VCaP (cell line): ENCODE results near the gene FBXW4.

Experiments
- H3K27ac ChIP-seq: fragments of 450-650 bp; 2 replicates; pipeline ENCODE4 v1.5.1; 2017
- TF ChIP-seq, protein P1 (sequence below): fragments of 450-650 bp; conservative IDR thresholded peaks from 2 replicates; pipeline ENCODE4 v1.5.1; 2017; ENCODE audit warnings: mild to moderate bottlenecking, moderate library complexity

FBXW4 gene

DNA sequence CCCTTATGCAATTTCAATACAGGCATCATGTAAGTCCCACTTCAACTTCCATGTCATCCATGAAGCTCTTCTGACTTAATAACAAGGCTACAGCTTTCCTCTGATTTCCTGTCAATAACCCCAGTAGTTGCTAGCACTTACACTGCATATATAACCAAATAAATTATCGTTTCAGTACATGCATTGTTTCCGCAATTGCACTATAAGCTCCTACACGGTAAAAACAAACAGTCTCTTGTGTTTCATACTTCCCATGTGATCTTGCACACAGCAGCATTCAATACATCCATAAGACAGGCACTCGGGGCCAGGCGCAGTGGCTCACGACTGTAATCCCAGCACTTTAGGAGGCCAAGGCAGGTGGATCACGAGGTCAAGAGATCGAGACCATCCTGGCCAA, 41.4 kb downstream of the FBXW4 start:
- TF ChIP-seq, protein P1, sequence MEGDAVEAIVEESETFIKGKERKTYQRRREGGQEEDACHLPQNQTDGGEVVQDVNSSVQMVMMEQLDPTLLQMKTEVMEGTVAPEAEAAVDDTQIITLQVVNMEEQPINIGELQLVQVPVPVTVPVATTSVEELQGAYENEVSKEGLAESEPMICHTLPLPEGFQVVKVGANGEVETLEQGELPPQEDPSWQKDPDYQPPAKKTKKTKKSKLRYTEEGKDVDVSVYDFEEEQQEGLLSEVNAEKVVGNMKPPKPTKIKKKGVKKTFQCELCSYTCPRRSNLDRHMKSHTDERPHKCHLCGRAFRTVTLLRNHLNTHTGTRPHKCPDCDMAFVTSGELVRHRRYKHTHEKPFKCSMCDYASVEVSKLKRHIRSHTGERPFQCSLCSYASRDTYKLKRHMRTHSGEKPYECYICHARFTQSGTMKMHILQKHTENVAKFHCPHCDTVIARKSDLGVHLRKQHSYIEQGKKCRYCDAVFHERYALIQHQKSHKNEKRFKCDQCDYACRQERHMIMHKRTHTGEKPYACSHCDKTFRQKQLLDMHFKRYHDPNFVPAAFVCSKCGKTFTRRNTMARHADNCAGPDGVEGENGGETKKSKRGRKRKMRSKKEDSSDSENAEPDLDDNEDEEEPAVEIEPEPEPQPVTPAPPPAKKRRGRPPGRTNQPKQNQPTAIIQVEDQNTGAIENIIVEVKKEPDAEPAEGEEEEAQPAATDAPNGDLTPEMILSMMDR, result no peak
- no peak overlapping the region for H3K27ac ChIP-seq

DNA sequence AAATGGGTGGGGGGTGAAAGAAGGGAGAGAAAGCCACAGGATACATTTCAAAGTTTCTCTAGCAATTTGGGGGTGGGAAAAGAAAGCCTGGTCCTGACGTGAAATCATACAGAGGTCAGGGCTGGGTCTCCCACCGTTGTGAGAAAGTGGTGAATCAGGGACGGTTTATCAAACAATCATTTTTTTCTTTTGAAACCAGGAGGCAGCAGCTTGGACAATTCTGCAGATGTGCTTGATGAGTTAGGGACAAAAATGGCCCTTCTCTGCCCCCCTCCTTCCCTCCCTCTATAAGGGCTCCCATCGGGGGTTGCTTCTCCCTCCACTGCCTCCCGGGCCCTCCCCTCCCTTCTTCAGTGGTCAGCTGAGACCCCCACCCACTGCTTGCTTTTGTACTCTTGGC, 43.6 kb downstream of the FBXW4 start:
- TF ChIP-seq, protein P1, result no peak
- no peak overlapping the region for H3K27ac ChIP-seq

DNA sequence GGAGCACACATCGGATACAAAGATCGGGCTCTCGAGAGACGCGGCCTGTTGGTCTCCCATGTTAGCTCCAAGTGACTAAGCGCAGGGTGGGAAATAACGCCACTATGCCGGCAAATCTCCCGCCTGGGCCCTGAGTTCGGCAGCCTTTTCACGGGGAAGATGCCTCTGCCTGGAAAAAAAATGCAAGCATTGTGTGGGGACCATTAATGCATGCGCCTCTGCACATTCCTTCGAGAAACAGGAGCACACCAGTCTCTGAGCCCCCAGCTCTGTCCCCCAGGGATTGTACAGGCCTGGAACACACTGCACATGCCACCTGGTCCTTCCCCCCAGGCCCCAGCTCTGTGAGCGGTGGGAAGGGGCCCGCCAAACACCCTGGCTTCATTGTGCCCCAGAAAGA, 44.1 kb downstream of the FBXW4 start:
- TF ChIP-seq, protein P1, result no peak
- no peak overlapping the region for H3K27ac ChIP-seq

DNA sequence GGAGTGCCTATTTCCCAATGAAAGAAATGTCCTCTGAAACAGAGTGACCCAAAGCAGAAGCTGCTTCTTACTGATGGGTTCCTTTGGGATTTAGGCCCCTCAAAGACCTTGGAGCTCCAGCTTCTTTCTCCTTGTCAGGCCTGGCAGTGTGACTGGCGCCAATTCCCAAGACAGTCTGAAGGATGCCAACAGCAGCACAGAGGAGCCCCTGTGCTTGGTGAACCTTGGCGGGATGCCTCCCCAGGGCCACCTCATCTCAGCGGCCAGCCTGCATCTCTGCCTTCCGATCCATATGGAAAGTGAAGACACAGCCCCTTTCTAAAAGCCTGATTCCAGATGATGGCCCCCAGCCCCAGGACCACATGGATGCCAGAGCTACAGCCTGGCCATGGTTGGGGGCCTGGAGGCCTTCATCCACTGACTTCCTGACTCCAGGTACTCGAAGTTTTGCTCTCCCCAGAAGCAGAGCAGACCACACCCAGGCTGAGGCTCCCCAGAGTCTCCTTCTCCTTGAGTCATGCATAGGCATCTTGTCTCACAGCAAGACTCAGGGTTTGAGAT, 45.4 kb downstream of the FBXW4 start:
- no peak overlapping the region for H3K27ac ChIP-seq
- TF ChIP-seq, protein P1, result no peak

DNA sequence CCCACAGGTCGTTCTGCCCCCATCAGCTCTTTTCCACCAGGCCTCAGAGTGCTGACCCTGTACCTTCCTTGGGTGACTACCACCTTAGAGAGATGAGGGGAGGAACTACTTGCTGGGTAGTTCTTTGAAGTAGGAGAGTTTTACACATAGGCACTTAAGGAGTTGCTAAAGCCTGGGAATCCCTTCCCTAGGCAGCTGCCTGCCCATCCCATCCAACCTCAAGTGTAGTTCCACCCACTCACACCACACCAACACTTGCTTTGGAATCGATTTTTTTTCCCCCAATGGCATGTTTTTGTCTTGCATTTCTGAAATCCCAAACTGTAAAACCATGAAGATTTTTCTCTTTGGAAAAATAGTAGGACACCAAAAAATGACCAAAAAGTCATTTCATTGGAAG, 47.7 kb downstream of the FBXW4 start:
- TF ChIP-seq, protein P1, result no peak

DNA sequence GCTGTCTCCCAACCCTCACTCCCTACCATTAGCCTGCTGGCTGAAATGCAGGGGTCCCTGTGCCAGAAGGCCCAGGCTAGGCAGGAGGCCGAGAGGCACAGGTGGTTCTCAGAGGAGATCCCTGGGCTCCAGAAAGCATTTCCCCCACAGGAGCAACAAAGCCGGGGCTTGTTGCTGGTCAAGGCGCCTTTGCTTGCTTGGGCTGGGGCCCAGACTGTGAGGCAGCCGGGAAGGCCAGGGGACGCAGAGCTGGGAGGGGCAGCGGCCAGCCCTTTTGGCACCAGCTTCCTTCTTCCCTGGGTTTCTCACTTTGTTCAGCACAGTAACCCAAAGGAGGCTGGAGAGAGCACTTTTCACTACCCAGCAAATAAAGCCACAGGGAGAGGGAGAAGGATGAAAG, 48.6 kb downstream of the FBXW4 start:
- no peak overlapping the region for H3K27ac ChIP-seq
- TF ChIP-seq, protein P1, result no peak

More for the DNA sequence above, 47.7 kb downstream of the FBXW4 start:
- no peak overlapping the region for H3K27ac ChIP-seq

DNA sequence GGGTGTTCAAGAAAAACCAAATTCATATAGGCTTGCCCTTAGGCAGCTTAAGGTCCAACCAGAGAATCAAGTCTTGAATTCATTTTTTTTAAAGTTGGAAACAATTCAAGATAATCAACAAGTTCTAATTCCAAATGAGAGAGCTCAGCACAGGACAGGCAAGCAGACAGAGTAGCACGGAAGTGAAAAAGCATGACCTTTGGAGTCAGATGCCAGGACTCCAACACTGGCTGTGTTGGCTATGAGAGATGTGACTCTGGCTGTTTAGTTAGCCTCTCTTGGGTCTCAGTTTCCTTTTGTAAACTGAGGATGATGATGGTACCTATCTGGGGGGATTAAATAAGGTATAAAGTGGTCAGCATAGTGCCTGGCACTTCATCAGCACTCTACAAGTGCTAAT, 49.3 kb downstream of the FBXW4 start:
- H3K27ac ChIP-seq, result no peak overlapping the region
- TF ChIP-seq, protein P1, result no peak

DNA sequence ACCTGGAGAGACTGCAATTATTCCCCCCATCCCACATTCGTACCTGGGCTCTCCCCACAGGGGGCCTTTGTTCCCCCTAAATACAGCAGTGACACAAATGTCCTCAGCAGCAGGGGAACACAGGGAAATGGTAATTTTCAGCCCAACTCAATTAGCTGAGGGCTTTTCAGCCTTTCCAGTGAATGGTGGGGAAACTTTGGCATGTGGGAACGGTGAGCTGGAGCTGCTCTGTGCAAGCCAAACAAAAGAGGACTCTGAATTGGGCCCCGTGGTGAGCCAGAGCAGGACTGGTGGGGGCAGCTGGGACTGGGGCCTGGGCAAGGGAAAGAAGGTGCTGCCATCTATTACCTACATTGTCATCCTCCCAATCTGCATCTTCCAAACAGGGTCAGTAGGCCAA, 51.0 kb downstream of the FBXW4 start:
- no peak overlapping the region for H3K27ac ChIP-seq
- TF ChIP-seq, protein P1, result no peak
